GM21576 (cell line): ENCODE results near the gene TENT5D.
"Not testable (repeated sequence)": the region's sequence is repeated elsewhere in the genome, so short reads cannot be mapped to it uniquely, and the experiment has no call there.

ENCODE experiments used
- ATAC-seq: cut with Tn5 transposase; IDR thresholded peaks from one replicate; pipeline ENCODE4 v1.9.1; 2021; ENCODE audit warnings: mild to moderate bottlenecking, moderate library complexity; ENCODE audit not compliant: unreplicated experiment

The TENT5D gene

DNA sequence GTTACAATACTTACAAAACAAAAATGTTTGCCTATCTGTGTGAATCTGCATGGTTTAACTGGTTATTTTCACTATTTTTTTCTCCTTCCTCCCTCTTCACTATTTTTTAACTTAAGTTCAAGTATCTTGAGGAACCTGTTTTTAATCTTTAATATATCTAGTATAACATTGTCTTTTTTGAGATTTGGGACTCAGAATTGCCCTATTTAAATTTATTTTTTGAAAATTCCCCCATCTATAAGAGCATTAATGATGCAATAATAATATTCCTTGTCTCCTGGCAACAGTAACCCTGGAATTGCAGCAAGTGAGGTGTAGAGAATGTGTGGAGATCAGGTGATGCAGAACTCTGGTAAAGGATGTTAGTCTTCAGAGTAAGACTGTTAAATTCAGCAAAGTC lies at the start of gene TENT5D:
TSS of gene TENT5D (plus strand) at position 301 of the 400 bp plus-strand sequence. CDS start 22,093 bp downstream, outside the sequence.
- no peak for ATAC-seq

DNA sequence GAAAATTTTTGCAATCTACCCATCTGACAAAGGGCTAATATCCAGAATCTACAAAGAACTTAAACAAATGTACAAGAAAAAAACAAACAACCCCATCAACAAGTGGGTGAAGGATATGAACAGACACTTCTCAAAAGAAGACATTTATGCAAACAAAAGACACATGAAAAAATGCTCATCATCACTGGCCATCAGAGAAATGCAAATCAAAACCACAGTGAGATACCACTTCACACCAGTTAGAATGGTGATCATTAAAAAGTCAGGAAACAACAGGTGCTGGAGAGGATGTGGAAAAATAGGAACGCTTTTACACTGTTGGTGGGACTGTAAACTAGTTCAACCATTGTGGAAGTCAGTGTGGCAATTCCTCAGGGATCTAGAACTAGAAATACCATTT lies 34.6 kb upstream of the TENT5D start:
- not testable (repeated sequence) for ATAC-seq

DNA sequence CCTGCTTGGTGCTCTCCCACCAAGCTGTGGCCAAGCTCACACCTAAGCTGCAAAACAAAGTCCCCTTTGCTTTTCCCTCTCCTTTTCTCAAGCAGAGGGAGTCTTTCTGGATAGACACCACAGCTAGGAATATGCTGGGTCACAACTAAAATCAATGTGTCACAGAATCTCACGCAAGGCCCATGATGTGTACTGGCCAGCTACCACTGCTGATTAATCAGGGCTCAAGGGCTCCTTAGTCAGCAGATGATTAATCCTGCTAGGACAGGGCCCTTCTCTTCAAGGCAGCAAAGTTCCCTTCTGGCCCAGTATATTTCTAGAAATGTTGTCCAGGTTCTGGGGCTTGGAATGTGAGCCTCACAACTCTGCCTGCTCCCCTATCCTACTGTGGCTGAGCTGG lies 32.0 kb upstream of the TENT5D start:
- ATAC-seq = no peak

DNA sequence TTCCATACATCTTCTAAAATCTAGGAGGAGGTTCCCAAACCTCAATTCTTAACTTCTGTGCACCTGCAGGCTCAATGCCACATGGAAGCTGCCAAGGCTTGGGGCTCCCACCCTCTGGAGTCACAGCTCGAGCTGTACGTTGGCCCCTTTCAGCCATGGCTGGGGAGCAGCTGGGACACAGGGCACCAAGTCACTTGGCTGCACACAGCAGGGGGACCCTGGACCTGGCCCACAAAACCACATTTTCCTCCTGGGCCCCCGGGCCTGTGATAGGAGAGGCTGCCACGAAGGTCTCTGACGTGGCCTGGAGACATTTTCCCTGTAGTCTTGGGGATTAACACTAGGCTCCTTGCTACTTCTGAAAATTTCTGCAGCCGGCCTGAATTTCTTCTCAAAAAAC lies 8.2 kb upstream of the TENT5D start:
- no peak for ATAC-seq

- no peak for ATAC-seq
Measured at GRCh38 chrX:80423000-80423399, 2.8 kb downstream of the TENT5D start.

GRCh38 chrX:80423744-80424143 lies 3.5 kb downstream of the TENT5D start:
- ATAC-seq = no peak

DNA sequence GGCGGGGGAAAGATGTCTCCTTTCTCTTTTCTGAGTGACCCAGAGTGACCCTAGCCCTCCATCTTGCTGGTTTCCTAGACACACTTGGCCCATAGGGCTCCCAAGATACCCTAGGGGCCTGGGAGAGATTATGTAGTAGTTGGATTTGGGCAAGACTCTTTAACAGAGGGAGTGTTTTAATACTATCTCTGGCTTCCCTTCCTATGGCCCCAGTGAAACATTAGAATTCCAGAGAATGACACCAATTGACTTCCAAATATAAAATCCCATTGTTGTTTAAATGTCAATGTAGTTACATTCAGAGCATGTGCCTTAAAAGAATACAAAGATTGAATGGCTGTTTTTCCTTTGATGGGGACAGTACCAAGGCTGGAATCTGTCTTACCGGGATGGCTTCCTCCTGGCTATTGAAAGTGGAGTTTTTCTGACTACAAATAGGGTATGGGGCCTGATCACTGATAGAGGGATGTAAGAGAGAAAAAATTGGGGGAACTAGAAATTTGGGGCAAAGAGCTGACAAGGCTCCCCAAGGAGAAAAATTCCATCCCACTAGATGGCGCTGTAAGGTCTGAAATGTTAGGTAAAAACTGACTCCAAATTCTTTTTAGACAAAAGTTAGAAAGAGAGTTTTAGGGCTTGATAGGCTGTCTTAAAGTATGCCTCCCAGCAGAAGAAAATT lies 10.7 kb downstream of the TENT5D start:
- ATAC-seq = no peak

- no peak for ATAC-seq
Measured at GRCh38 chrX:80431505-80431832, 11.2 kb downstream of the TENT5D start.

- ATAC-seq = no peak
Measured at GRCh38 chrX:80432441-80432840, 12.2 kb downstream of the TENT5D start.

- ATAC-seq = no peak
Measured at GRCh38 chrX:80432863-80433262, 12.6 kb downstream of the TENT5D start.

- ATAC-seq = not testable (repeated sequence)
Measured at GRCh38 chrX:80468166-80468565, 47.9 kb downstream of the TENT5D start.

GRCh38 chrX:80471582-80471981 lies 51.3 kb downstream of the TENT5D start:
- ATAC-seq = no peak

DNA sequence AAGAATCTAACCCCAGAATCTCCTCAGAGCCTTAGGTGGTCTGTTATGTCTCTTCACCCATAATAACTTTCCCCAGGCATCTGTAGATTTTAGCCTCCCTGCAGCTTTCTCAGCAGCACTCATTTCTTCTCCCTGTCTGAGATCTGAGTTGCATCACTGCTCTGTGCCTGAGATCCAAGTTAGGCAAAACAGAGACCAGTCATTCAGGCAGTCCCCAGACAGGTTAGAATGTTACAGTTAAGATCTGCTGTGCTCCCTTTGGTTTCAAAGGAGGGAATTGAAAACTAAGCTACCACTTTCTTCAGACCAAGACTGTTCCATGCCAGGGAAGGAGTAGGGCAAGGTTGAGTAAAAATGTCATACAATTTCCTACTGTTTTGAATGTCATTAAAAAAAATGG lies 65.3 kb downstream of the TENT5D start:
- ATAC-seq = no peak

- no peak for ATAC-seq
Measured at GRCh38 chrX:80486299-80486698, 66.1 kb downstream of the TENT5D start.

DNA sequence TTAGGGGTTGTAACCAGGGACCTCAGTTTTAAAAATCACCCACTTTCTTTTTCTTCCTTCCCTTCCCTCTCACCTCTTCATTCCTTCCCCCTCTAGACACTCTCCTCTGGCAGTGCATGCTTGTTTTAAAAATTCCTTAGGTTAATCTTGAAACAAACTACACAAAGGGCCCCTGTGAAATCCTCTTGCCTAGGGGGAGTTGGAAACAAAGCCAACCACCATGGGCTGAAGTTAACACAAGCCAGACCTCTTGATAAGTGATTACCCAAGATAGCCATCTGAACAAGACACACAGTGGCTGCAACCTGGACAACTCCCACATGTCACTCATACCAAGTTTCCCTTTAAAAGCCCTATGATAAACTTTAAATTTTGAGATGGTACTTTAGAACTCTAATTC lies 68.9 kb downstream of the TENT5D start:
- ATAC-seq = no peak
